Vagina (tissue), 2 donors: ENCODE results near the gene SCN8A. TPM values are rescaled to one million over a fixed set of nuclear protein-coding genes. Genes with fewer than 3 reads are reported as not detected.

ENCODE experiments used
- DNase-seq, 2 donors: peaks; one replicate each; pipeline ENCODE4 v3.0.0-alpha.2; 2017; ENCODE audit errors: extremely low spot score in 2 of 2
- H3K27ac ChIP-seq: fragments of 200-600 bp; sonication (generic); one replicate; pipeline ENCODE4 v1.5.1; 2019
- H3K27me3 ChIP-seq: fragments of 200-600 bp; sonication (generic); one replicate; pipeline ENCODE4 v1.5.1; 2019
- H3K36me3 ChIP-seq, 2 donors: fragments of 200-600 bp; sonication (generic); one replicate each; pipeline ENCODE4 v1.5.1; 2017 to 2019
- H3K4me1 ChIP-seq: fragments of 200-600 bp; sonication (generic); one replicate; pipeline ENCODE4 v1.5.1; 2019
- H3K4me3 ChIP-seq, 2 donors: fragments of 200-600 bp; sonication (generic); 1 replicate in 1 of 2; 2 replicates in 1 of 2; pipeline ENCODE4 v1.5.1; 2016 to 2019
- H3K9me3 ChIP-seq: fragments of 200-600 bp; sonication (generic); one replicate; pipeline ENCODE4 v1.5.1; 2019
- CTCF ChIP-seq, 3 experiments: fragments of 450-650 bp in 2 of 3; fragments of 200-600 bp in 1 of 3; sonication (generic) in 1 of 3; IDR thresholded peaks; one replicate each; pipeline ENCODE4 v1.5.1; 2017 to 2019; ENCODE audit warnings: antibody characterized with exemption in 3 of 3, mild to moderate bottlenecking in 2 of 3, moderate library complexity in 2 of 3
- POLR2A ChIP-seq, 2 donors: fragments of 450-650 bp; IDR thresholded peaks; one replicate each; pipeline ENCODE4 v1.6.1; 2017; ENCODE audit warnings: antibody characterized with exemption in 2 of 2, mild to moderate bottlenecking in 2 of 2, moderate library complexity in 2 of 2
- POLR2AphosphoS5 ChIP-seq, 2 donors: sonication (generic); formaldehyde crosslinking; IDR thresholded peaks; one replicate each; pipeline ENCODE4 v1.9.0; 2017; ENCODE audit warnings: antibody characterized with exemption in 2 of 2, mild to moderate bottlenecking in 2 of 2, low read depth in 1 of 2; ENCODE audit not compliant: insufficient read depth in 1 of 2
- intact Hi-C: fragments of 100-400 bp; cut with DNase I; formaldehyde crosslinking; loops from one replicate; pipeline ENCODE4 v1.15.1; 2023
- total RNA-seq: library from RNA; depleted of rRNA; stranded (reverse); fragments of >200 nt; gene quantifications from one replicate; pipeline ENCODE4 v1.2.3, GENCODE V29; 2016

The SCN8A gene
- total RNA-seq, 1 donor from 2014 or later = 3.7 TPM

DNA sequence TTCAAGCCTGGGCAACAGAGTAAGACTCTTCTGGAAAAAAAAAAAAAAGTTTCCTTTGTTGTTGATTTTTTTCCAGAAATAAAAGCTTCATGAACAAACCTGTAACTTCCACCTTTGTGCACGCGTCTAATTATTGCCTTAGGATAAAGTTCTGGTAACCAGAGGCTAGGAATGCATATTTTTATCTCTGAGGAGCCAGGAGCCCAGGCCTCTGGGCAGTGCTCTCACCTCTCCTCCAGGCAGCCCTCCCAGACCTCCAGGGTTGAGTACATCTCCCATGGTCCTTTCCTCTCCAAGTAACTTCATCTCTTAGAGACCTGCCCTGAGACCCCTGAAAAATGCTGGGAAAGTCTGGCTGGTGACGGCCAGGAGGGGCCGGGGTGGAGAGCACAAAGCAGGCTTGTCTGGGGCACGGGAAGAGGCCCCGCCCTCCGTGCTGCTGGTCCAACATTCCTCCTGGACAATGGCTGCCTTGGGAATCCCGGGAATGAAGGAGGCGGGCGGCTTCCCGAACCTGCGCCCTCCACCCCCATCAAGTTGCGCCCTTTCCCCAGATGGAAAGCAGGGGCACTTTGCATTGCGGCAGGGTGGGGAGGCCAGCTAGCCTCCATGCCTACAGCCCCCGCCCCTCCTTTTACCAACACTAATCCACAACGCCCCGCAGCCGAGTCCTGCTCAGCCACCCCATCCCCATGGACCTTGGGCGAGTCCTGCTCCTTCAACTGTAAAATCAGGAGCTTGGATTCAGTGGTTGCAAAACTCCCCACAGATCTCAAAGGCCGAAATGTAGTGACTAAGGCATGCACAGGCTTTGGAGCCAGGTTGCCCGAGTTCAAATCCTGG, 264.8 kb downstream of the SCN8A start:
- H3K4me3 ChIP-seq = peak overlapping the region; percentile 29 to 44

DNA sequence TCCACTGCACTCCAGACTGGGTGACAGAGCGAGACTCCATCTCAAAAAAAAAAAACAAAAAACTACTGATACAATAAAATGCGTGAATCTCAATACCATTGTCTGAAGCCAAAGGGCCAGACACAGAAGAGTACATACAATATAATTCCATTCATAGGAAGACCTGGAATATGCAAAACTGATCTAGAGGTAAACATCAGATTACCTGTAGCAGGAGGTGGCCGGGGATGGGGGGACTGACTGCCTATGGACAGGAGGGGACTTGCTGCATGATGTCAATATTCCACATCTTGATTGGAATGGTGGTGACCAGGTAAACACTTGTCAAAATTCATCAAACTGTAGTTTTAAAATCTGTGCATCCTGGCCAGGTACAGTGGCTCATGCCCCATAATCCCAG, 270.0 kb downstream of the SCN8A start:
- Histone ChIP-seq H3K4me3 (no peak overlapping the region), H3K27me3 (no peaks in the 10 kb centered on the region), H3K4me1 (peaks cover 29% of the 10 kb centered on the region), H3K36me3 (no peaks in the 10 kb centered on the region), H3K27ac (no peak overlapping the region), H3K9me3 (no peaks in the 10 kb centered on the region)
- intact Hi-C loops = no loop called here
- no peak for DNase-seq
- no peak for TF ChIP-seq POLR2A (IDR thresholded peaks at IDR 0.05)

More for the DNA sequence above, 264.8 kb downstream of the SCN8A start:
- H3K4me1 ChIP-seq = peaks cover 26% of the 10 kb centered on the region
- no peak for TF ChIP-seq POLR2AphosphoS5 (IDR thresholded peaks at IDR 0.05; ENCODE audit: insufficient read depth in 1 of 2, low read depth in 1 of 2)
- TF ChIP-seq CTCF (IDR thresholded peaks at IDR 0.05) = no peak
- no peak for TF ChIP-seq POLR2A (IDR thresholded peaks at IDR 0.05)
- intact Hi-C loops = no loop called here
- no peak overlapping the region for H3K27ac ChIP-seq
- H3K9me3 ChIP-seq = no peaks in the 10 kb centered on the region
- H3K36me3 ChIP-seq = no peaks in the 10 kb centered on the region
- no peaks in the 10 kb centered on the region for H3K27me3 ChIP-seq
- DNase-seq = no peak

Other genes with a start within 250 kb of the SCN8A start
- not detected for gene CELA1, start 244.6 kb upstream of the SCN8A start, total RNA-seq
- gene GALNT6, start 199.8 kb upstream of the SCN8A start, total RNA-seq = 12.5 TPM
- gene SLC4A8, start 166.4 kb upstream of the SCN8A start, total RNA-seq = 0.74 TPM